Stimulated activated CD8-positive, alpha-beta memory T cell treated with anti-CD3 and anti-CD28 coated beads, Interleukin-12 subunit alpha, Interleukin-12 subunit beta, amount 100 ng/mL, for 24 hours (primary cell): ENCODE results near the gene STIP1.
"Not testable (repeated sequence)": the region's sequence is repeated elsewhere in the genome, so short reads cannot be mapped to it uniquely, and the experiment has no call there.

Experiments used
- DNase-seq: peaks from one replicate; pipeline ENCODE4 v3.0.0-alpha.2; 2020; ENCODE audit errors: extremely low read depth

The STIP1 gene

DNA sequence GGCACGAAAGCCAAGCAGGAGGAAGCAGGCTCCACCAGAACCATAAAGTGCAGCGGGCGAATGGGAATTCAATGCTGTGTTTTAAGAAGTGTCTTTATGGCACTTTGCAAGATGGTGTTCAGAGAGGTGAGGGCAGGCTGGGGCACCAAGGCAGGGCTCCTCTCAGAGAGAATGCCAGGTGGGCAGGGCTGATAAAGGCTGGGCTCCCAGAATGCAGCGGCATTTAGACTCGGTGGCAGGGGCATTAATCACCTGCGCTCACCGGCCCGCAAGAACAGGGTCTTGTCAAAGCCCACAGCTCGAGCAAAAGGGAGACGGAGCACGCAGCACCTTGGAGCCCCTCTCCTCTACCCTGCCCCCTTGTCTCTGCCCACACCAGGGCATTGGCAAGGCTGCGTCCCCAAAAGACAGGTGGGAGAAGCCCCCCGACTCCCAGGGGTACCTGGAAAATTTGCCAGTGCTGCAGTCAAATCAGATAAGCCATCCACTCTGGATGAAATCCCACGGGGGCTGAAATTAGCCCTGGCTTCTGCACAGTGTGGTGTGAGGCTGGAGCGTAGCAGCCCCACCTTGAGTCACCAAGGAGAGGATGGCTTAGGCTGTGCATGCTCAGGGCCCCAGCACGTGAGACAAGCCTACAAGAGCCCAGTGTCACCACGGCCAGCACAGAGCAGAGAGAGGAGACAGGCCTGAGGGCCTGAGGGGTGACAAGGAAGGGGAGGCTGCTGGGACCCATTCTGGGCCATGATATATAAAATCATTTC lies 28.2 kb upstream of the STIP1 start:
- DNase-seq: no peak

DNA sequence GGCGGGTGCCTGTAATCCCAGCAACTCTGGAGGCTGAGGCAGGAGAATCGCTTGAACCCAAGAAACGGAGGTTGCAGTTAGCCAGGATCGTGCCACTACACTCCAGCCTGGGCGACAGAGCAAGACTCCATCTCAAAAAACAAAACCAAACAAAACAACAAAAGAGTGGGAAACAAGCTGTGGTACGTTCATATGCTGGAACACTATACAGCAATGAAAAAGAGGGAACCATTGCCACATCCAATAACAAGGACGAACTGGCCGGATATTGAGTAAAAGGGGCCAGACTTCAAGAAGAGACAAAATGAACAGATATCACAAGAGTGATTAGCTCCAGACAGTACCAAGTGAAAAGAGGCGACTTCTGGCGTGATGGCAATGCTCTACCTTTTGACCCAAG lies 24.9 kb upstream of the STIP1 start:
- DNase-seq: no peak

DNA sequence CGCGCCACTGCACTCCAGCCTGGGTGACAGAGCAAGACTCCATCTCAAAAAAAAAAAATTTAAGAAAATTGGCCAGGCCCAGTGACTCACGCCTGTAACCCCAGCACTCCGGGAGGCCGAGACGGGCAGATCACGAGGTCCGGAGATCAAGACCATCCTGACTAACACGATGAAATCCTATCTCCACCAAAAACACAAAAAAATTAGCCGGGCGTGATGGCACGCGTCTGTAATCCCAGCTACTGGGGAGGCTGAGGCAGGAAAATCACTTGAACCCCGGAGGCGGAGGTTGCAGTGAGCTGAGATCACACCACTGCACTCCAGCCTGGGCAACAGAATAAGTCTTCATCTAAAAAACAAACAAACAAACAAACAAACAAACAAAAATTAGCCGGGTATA lies 23.2 kb upstream of the STIP1 start:
- not testable (repeated sequence) for DNase-seq

DNA sequence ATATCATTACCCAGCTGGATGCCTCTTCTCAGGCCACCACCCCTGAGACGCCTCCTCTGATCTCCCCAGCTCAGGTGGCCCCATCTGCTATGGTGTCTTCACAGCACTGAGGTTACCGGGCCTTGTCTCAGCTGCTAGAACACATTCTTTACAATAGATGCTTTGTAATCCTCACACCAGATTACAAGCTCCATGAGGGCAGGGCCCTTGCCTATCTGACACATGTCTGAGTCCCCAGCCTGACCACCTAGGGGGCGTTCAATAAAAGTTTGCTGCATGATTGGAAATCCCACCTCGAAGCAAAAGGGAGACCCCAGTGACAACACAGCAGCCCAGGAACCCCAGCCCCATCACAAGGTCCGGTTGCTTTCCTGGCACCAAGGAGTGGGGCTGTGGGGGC lies 22.0 kb upstream of the STIP1 start:
- DNase-seq: no peak

DNA sequence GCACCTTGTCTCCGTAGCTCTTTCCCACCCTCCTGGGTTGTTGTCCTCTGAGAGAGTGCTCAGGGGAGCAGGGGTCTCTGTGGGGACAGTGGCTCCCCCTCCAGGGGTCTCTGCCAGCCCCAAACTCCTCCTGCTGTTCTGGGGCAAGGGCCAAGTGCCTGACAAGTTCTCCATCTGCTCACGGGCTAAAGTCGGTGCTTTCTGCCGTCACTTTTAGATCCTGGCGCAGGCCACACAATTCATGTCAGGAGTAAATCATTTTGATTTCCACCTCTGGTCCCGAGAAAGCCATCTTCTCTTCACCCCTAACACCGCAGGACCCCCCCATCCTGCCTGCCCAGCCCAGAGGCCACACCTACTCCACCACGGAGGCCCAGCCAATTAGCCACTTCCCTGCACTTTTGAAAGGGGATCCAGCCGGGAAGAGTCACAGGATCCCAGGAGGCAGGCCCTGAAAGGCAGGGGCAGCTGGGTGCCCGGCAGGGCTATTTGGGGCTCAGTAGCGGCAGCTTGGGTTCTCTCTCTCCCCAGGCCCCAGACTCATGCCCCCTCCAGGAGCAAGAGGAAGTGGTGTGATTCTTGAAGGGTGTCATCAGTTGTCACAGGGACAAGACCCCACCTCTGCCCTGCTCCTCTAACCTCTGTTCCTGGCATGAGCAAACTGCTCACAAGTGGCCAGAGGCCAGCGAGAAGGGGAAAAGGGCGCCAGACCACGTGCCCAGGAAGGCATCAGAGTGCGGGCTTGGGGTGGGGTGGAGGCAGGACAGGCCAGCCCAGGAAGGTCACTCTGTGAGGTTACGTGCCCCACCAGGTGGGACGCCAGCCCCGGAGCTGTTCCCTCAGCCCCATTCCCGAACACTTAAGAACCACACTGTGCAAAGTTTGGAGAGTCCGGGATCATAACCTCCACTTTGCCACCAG lies 21.3 kb upstream of the STIP1 start:
- no peak for DNase-seq

DNA sequence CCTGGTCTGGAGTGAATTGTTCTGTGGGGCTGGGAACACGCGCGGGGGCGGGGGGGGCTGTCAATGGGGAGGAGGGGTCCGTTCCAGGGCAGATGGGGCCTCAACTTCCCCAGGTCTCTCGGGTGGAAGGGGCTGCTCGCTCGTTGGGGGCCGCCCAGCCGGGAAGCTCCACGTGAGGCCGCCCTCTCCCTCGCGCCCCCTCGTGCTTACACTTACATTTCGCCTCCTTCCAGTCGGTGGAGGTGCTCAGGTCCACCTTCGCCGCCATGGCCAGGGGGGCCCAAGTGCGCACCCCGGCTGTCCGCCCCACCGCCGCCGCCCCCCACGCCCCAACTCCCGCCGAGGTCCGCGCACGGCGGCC lies 20.5 kb upstream of the STIP1 start:
- DNase-seq: no peak

DNA sequence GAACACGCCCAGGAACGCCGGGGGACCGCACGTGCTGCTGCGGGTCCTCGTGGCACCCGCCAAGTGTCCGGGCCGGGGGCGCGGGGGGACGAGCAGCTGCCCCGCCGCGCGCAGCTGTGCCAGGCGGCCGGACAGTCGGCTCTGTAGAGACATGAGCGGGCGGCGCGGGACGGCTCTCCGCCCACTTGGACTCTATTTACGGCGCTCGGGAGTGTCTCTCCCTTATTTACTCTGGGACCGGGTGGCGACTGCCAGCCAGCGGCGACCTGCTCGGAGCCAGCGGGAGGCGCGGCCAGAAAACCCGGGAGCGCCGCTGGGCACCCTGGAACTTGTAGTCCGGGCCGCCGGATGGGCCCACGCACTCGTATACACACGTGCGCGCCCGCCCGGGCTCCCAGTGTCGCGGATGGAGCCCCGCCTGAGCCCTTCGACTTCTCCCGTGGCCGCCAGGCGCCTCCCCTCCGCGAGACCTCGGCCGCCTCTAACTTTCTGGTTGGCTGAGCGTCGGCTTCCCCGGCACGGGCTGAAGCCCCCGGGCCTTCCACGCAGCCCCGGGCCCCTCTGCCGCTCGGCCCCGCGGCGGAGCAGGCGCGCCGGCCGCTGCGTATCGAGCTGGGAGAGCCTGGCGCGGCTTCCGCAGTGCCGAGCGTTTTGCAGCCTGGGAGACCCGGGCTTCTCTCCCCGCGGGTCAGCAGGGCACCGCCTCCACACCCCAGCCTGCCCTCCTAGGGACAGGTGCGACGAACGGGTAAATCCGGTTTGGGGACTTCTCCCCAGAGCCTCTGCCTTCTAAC lies 19.9 kb upstream of the STIP1 start, which contains the start of gene MACROD1:
MACROD1 (minus strand) TSS at position 272 of the 794 bp plus-strand sequence; CDS start at position 153, 119 bp downstream.
- peak; percentile 68 for DNase-seq

DNA sequence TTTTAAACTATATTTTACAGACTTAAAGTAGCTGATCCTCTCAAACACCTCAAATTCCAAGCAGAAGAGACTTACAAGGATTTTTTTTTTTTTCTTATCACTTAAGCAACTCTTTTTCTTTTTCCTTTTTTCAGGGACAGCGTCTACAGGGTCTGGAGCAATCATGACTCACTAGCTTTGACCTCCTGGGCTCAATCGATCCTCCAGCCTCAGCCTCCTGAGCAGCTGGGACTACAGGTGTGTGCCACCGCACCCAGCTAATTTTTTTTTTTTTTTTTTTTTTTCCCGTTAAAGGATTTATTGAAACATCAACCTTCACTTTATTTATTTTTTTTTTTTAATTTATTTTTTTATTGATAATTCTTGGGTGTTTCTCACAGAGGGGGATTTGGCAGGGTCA lies 15.6 kb upstream of the STIP1 start:
- no peak for DNase-seq

DNA sequence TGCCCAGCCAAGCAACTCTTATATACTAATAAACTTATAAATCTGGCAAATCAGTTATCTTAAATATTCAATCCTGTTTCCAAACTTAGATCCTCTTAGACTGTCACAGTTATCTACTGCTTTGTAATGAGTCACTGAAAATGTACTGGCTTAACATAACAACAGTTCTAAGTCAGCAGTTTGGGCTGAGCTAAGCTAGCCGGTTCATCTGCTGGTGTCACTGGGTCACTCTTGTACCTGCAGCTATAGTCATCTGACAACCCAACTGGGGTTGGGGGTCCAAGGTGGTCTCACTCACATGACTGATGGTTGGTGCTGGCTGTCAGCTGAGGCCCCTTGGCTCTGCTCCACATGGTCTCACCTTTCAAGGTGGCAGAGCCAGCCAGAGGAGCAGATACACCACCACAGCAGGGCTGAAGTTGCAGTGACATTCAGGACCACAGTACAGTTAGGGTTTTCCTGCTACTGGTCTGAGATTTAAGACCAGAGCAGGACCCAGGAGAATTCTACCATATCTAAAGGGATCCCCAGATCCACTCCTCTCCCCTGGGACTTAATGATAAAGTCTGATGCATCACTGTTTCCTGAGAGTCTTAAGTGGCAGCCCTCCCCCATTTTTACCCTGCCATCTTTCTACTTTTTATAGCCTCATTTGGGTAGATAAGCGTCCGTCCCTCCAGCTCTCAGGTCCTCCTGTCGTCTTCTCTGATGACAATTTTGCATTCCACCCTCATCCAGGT lies 12.2 kb upstream of the STIP1 start:
- no peak for DNase-seq

DNA sequence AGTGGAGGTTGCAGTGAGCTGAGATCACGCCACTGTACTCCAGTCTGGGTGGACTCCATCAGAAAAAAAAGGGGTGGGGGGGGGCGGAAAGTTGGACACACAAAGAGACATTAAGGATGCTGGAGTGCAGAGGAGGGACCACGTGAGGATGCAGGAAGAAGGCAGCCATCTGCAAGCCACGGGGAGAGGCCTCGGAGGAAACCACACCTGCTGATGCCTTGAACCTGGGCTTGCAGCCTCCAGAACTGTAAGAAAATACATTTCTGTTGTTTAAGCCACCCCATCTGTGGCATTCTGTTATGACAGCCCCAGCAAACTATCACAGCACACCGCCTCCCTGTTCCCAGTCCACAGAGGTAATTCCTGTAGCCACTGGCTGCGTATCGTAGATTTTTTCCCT lies 9.2 kb upstream of the STIP1 start:
- DNase-seq: no peak

DNA sequence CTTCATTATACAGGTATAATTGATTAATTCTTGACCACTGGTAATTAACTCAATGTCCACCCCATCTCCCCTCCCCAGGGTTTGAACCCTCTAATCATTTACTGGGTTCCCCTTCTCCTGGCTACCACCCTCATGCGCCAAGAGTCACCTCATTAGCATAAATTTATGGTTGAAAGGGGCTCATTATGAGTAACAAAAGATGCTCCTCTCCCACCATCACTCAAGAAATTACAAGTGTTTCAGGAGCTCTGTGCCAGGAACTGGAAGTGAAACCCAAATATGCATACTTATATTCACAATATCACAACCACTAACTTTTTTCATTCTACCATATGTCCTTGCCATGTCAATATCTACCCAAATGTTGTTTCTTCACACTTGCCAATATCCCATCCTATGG lies 7.8 kb upstream of the STIP1 start:
- no peak for DNase-seq

DNA sequence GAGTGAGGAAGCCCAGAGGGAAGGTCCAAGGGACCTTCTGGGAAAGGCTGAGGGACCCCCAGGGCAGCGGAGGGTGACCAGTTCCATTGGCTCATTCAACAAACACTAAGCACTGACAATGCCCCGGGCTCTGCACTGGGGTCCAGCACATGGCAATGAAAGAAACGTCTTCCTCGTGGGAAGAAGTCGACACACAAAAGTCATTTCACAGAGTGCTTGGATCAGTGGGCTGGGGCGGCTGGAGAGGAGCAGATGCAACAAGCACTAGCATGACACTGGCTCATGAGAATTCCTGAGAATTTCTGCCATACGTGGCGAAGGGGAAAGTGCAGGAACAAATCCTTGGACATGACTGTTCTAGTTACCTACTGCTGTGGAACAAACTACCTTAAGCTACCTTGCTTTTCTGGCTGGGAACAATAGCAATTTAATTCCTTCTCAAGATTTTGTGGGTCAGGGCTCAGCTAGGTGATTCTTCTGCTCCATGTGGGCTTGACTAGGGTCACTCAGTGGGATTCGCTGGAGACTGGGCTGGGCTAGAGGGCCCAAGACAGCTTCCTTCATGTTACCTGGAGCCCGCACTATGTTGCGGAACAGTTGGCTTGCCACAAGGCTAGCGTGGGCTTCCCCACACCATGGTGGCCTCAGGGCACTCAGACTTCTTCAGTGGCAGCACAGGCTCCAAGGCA lies 6.9 kb upstream of the STIP1 start:
- no peak for DNase-seq

DNA sequence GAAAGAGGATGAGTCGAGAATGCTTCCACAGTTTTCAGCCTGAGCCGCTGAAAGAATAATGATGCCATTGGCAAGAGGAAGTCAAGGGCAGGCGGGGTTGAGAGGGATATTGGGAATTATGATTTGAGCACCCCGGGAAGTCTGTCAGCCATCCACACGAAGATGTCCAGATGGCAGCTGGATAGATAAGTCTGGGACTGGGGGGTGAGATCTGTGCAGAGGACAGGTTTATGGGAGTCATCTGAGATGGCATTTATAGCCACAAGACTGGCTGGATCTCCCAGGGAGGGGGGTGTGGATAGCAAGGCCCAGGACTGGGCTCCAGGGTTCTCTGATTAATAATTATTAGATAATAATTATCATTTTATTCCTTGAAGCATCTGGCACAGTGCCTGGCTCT lies 5.1 kb upstream of the STIP1 start:
- no peak for DNase-seq

DNA sequence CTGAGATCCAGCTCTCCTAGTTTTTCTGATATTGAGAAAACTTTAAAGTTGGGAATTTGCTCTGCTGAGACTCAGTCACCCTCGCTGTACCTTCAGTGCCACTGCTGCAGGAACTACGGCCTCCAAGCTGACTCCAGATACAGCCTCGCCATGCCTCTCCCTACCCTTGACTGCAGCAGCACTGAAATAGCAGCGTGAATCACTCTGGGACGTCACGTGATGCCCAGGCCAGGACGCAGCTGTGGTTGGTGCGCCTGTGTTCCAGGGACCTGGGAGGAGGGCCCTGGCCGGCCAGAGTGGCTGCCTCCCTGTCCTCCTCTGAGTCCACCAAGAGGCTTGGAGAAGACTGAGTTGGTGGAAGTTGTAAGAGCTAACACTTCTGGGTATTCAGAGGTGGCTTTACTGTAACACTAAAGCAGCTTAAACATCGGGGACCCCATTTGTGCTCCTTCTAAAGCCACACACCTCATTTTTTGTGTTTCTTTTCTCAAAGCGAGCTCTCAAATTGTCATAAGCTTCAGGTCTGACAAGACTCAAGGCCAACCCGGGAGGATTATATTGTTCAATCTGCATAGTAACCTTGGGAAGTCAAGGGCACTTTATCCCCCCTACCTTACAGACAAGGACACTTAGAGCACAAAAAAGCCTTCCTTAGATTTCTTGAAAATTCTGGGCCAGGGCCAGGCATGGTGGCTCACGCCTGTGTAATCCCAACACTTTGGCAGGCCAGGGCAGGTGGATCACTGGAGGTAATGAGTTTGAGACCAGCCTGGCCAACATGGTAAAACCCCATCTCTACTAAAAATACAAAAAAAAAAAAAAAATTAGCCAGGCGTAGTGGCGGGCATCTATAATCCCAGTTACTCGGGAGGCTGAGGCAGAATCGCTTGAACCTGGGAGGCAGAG lies 4.2 kb upstream of the STIP1 start:
- no peak for DNase-seq

DNA sequence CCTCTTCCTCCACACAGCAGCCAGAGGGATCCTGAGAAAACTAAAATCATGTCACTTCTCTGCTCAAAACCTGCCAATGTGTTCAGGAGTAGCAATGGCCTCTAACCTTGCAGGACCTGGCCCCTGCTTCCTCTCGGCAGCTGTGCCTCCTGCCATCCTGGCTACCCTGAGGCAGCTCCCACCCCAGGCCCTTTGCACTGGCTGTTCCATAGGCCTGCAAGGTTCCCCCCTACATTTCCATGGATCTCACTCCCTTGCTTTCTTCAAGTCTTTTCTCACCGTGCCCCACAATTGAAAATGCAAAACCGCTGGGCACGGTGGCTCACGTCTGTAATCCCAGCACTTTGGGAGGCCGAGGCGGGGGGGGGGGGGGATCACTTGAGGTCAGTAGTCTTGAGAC lies 2.1 kb upstream of the STIP1 start:
- DNase-seq: no peak

DNA sequence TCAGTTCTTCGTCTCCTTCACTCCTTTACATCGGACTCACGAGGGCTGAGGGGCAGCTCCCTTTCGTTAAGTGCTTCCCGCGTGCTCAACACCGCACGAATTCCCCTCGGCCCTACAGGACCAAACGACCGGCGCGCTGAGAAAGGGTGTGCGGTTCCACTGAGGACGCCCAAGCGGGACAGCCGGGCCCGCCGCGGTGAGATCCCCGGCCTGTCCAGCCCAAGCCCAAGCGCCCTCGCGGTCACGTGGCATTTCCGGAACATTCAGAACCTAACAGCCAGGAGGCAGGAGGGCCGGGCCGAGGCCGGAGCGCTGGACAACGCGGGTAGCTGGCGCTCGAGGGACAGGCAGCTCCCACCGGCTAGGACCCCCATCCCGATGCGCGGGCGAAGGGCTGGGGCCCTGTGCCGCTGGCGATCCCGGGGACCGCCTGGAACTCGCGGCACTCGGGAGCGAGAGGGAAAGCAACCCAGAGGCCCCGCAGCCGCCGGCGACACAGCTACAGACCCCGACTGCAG lies 737 bp upstream of the STIP1 start:
- DNase-seq: no peak

DNA sequence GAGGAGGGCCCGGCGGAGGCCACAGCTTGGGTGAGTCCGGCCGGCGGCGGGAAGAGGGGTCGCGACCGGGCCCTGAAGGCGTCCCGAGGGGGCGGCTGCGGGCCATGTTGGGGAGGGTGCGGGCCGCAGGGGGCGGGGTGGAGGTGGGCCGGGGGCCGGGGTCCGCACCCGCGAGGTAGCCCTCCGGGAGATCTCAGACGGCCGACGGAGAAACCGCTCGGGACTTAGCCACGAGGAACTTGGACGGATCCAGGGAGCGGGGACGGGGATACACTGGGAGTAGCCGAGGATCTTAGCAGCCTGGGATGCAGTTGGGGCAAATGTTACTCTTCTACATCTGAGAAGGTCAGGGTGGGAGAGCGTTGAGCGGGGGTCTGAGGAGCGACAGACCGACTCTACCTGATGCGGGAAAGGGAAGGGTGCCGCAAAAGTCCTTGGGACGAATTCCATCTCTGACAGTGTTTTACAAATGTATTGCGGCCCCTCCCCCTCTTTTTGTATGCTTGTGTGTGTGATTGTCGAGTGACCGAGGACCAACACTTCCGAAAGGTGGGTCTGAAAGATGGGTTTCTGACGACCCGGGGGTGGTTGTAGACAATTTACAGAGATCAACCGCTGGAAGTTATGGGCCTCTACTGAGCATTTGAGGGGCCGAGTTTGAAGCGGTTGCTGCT lies 658 bp downstream of the STIP1 start:
- DNase-seq: no peak

DNA sequence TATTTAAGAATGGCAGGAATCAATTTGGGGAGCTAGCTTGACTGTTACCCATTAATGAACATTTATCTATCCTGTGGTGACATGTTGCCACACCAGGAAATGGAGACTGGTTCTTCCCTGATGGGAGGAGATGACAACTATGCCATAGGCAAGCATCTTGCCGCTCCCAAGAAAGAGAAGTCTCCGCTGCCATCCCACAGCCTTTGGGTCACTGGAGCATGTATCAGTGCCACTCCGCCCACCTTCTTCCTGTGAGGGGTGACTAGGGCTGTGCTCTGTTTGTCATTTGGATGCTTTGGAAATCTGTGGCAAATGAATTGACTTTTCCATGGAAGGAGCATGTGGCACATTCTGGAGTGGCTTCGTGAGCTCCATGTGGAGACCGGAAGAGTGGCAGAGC lies 6.5 kb downstream of the STIP1 start:
- DNase-seq: no peak

DNA sequence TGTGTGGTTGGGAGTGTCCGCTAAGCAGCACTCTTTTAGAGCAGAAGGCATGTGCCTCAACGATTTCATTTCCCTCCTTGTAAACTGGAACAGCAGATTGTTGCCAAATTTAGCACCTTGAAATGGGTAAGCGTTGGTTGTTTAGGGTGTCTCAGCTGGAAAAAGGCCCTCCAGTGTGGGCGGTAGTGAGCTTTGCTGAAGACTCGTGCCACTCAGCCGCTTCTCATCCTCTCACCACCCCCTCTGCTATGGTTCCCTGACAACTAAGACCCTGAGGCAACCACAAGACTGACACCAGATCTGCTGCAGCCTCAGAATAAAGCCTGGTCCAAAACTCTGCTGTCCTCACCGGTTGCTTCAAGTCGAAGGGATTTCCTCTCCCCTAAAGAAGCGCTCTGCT lies 10.7 kb downstream of the STIP1 start:
- no peak for DNase-seq
